Lung (tissue), 12 donors: ENCODE data around the gene DISC1. TPM values are rescaled to one million over a fixed set of nuclear protein-coding genes. Genes with fewer than 3 reads are reported as not detected.

Experiments used
- ATAC-seq: fragments of 200-7000 bp; cut with Tn5 transposase; one replicate; pipeline ENCODE4 v1.9.1; 2020; ENCODE audit warnings: moderate number of reproducible peaks; ENCODE audit not compliant: insufficient read depth, low FRiP score
- DNase-seq, 3 donors: peaks; one replicate each; pipeline ENCODE4 v3.0.0-alpha.2; 2013 to 2017
- H3K27ac ChIP-seq, 2 donors: one replicate each; pipeline ENCODE4 v1.5.1; 2013; ENCODE audit warnings: mild to moderate bottlenecking in 2 of 2, moderate library complexity in 2 of 2, control low read depth in 1 of 2, inconsistent platforms in 1 of 2, low read depth in 1 of 2, low read length in 1 of 2
- H3K27me3 ChIP-seq, 3 donors: one replicate each; pipeline ENCODE4 v1.5.1; 2013; ENCODE audit warnings: low read length in 2 of 3; ENCODE audit not compliant: control insufficient read depth in 3 of 3, insufficient read depth in 3 of 3
- H3K36me3 ChIP-seq, 4 donors: one replicate each; pipeline ENCODE4 v1.5.1; 2013; ENCODE audit warnings: low read length in 4 of 4, mild to moderate bottlenecking in 1 of 4, moderate library complexity in 1 of 4; ENCODE audit not compliant: control insufficient read depth in 4 of 4, insufficient read depth in 4 of 4
- H3K4me1 ChIP-seq, 5 donors: one replicate each; pipeline ENCODE4 v1.5.1; 2013; ENCODE audit warnings: low read length in 5 of 5, mild to moderate bottlenecking in 2 of 5, moderate library complexity in 1 of 5; ENCODE audit not compliant: control insufficient read depth in 5 of 5, insufficient read depth in 5 of 5
- H3K4me3 ChIP-seq: one replicate; pipeline ENCODE4 v1.5.1; 2013; ENCODE audit warnings: mild to moderate bottlenecking, control low read depth, moderate library complexity
- H3K9ac ChIP-seq, 2 donors: one replicate each; pipeline ENCODE4 v1.5.1; 2013; ENCODE audit warnings: low read length in 2 of 2, control low read depth in 1 of 2; ENCODE audit not compliant: insufficient read depth in 1 of 2
- H3K9me3 ChIP-seq, 4 donors: one replicate each; pipeline ENCODE4 v1.5.1; 2013; ENCODE audit warnings: low read length in 3 of 4, mild to moderate bottlenecking in 1 of 4, moderate library complexity in 1 of 4; ENCODE audit not compliant: control insufficient read depth in 4 of 4, insufficient read depth in 3 of 4
- CTCF ChIP-seq: IDR thresholded peaks from 2 replicates; pipeline ENCODE4 v1.5.1; 2012; ENCODE audit warnings: mild to moderate bottlenecking; ENCODE audit errors: control extremely low read depth, extremely low read depth
- WGBS, 2 donors: extraction: QIAGEN DNeasy Blood & Tissue Kit; methylation state at CpG; one replicate each; pipeline ENCODE4 v1.1.7; 2013; 5-methylcytosine and 5-hydroxymethylcytosine counted together
- polyA plus RNA-seq, 2 donors: library from polyadenylated mRNA; stranded (reverse); fragments of 200-250 nt; gene quantifications; one replicate each; pipeline ENCODE4 v1.2.1, GENCODE V29; 2013
- total RNA-seq, 2 donors: library from RNA; depleted of rRNA in 1 of 2; stranded (reverse); fragments of >200 nt in 1 of 2; gene quantifications; one replicate each; pipeline ENCODE4 v1.2.1, GENCODE V29; 2014 to 2021
- donor health status: control.
- donor health status: control.
- donor health status: Bipolar disorder and iron deficiency.
- donor health status: healthy.
- donor health status: DM: yes; HTN: yes; CAD: no.

The DISC1 gene
- total and polyA plus RNA-seq, 4 donors, result 0.98 to 32.9 (median 6.1) TPM

- WGBS, 2 donors, result 81 to 89% methylated on average over 6 of the region's 6 CpGs
Observed at GRCh38 chr1:231950331-231951128, 323.9 kb downstream of the DISC1 start.

GRCh38 chr1:231951374-231951773, 324.8 kb downstream of the DISC1 start:
- Histone ChIP-seq H3K36me3 (no peaks in the 10 kb centered on the region), H3K4me1 (peaks cover 0 to 15% (median 0%) of the 10 kb centered on the region in 5 donors), H3K4me3 (no peak overlapping the region), H3K9ac (no peak overlapping the region), H3K9me3 (no peaks in the 10 kb centered on the region), H3K27ac (no peak overlapping the region), H3K27me3 (no peaks in the 10 kb centered on the region)
- ATAC-seq (no peak), DNase-seq (no peak)
- WGBS, 2 donors, result 90 to 97% methylated on average over 3 of the region's 3 CpGs
- TF ChIP-seq CTCF, result no peak

More at GRCh38 chr1:231950331-231951128, 323.9 kb downstream of the DISC1 start:
- no peaks in the 10 kb centered on the region for H3K36me3 ChIP-seq
- DNase-seq (peak in 1 of 3 donors; percentile 31), ATAC-seq (no peak)
- H3K27me3 ChIP-seq, result no peaks in the 10 kb centered on the region
- TF ChIP-seq CTCF, result no peak
- no peak overlapping the region for H3K27ac ChIP-seq
- peaks cover 0 to 15% (median 0%) of the 10 kb centered on the region in 5 donors for H3K4me1 ChIP-seq
- no peak overlapping the region for H3K4me3 ChIP-seq
- H3K9me3 ChIP-seq, result no peaks in the 10 kb centered on the region
- H3K9ac ChIP-seq, result no peak overlapping the region

- H3K4me1 ChIP-seq, result peaks cover 0 to 15% (median 0%) of the 10 kb centered on the region in 5 donors
- H3K27ac ChIP-seq, result no peak overlapping the region
- no peak overlapping the region for H3K9ac ChIP-seq
- no peak for TF ChIP-seq CTCF
- H3K9me3 ChIP-seq, result no peaks in the 10 kb centered on the region
- 65 to 71% methylated on average over 1 of the region's 1 CpG for WGBS, 2 donors
- no peak overlapping the region for H3K4me3 ChIP-seq
- DNase-seq, result no peak
- no peak for ATAC-seq
- H3K27me3 ChIP-seq, result no peaks in the 10 kb centered on the region
- H3K36me3 ChIP-seq, result no peaks in the 10 kb centered on the region
Observed at GRCh38 chr1:231952154-231952553, 325.6 kb downstream of the DISC1 start.
